HG02763 (cell line): ENCODE measurements around the gene GYPC.

Source experiments
- ATAC-seq: cut with Tn5 transposase; IDR thresholded peaks from one replicate; pipeline ENCODE4 v1.9.1; 2021; ENCODE audit warnings: mild to moderate bottlenecking, moderate library complexity; ENCODE audit not compliant: unreplicated experiment

GYPC gene

DNA sequence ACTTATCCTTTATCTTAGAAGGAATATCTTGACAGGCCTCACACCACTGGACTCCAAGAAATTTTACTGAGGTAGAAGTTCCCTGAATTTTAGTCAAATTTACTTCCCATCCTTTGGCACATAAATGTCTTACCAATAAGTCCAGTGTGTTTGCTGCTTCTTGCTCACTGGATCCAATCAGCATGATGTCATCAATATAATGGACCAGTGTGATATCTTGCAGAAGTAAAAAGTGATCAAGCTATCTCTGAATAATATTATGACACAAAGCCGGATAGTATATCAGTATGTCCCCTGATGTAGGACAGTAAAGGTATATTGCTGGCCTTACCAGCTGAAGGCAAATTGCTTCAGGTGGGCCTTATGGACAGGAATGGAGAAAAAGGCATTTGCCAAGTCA is 6.9 kb upstream of the GYPC start:
- ATAC-seq: no peak

DNA sequence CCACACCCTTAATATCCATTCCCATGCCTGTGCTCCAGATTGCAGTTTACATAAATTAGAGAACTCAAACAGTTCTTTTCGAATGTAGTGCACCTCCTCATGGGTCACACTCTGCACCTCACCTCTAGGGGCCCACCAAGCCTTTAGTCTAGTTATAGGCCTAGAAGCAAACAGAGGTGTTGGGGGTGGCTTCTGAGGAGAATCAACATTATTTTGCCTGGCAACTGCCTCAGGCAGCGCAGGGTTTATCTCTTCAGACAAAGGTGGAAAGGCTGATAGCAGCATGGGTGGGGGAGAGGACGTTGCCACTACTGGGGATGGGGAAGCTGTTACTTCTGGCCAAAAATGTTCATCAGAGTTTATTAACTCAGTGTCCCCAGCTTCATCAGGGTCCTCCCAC is 5.0 kb upstream of the GYPC start:
- ATAC-seq: no peak

DNA sequence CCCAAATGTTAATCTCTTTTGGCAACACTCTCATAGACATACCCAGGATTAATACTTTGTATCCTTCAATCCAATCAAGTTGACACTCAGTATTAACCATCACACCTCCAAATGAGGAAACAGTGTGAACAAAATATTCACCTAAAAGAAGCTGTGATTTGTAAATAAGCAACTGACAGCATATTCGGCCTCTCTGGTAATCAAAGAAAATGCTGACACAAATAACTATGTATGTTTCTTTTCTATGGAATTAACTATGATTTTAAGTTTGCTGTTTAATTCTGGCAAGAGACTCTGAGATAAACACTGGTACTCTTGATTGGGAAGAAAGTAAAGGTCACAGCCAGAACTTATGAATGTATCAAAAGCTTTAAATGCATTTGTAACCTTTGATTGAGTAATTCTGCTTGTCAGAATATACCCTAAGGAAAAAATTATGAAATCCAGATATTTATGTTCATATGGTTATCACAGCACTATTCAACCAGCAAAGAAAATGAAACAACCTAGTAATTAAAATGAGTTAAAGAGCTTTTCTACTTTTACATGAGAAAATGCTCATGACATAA is 3.6 kb upstream of the GYPC start:
- ATAC-seq: no peak

DNA sequence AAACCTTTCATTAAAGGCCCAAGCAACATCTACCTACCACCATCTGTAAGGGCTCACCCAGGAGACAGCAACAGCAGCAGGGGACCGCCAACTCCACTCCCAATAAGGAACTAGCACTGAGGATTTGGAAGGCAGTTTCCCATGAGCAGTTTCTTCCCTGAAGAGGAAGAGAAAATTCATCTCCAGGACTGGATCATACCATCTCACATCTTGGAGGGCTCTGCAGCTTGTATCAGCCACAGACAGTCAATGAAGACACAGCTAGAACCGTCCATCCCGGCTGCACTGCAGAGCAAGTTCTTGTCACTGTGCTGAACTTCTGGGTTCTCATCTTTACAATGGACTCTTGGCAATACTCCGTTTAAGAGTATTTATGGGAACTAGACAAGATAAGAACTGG is 2.8 kb upstream of the GYPC start:
- no peak for ATAC-seq

GRCh38 chr2:126653761-126654160 is 2.2 kb upstream of the GYPC start:
- ATAC-seq: no peak

- ATAC-seq: no peak
Measured at GRCh38 chr2:126655051-126655450, 907 bp upstream of the GYPC start.

DNA sequence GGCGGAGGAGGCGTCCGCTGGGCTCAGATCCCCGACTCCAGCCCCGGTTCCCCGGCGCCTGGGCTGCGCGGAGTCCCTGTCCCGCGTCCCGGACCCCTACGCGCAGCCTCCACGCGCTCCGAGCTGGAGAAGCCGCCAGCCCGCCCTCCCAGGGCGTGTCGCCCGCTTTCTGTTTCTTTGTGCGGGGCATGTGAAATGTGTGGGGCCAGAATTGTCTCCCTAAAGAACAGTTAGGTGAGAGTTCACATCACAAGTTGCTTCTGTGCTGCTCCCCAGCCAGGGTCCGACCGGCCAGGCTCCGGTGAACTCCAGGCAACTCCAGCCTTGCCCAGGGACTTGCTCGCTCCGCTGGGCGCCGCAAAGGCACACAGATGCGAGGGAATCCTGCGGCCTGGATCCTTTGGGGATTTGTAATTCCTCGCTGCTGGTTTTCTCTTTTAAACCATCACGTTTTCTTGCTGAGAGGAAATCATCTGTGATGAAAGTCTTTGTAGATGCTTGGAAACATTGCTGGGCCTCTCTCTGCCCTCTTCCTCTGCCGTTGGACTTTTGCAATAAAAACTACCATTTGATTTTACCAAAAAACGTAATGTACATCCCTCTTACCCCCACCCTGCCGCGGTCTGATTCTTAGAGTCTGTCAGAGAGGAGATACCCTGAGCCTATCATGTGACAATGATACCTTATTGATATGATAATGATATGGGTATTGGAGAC is 631 bp downstream of the GYPC start:
- ATAC-seq: peak; percentile 25

- ATAC-seq: peak; percentile 14
Measured at GRCh38 chr2:126657148-126657635, 1.2 kb downstream of the GYPC start.

DNA sequence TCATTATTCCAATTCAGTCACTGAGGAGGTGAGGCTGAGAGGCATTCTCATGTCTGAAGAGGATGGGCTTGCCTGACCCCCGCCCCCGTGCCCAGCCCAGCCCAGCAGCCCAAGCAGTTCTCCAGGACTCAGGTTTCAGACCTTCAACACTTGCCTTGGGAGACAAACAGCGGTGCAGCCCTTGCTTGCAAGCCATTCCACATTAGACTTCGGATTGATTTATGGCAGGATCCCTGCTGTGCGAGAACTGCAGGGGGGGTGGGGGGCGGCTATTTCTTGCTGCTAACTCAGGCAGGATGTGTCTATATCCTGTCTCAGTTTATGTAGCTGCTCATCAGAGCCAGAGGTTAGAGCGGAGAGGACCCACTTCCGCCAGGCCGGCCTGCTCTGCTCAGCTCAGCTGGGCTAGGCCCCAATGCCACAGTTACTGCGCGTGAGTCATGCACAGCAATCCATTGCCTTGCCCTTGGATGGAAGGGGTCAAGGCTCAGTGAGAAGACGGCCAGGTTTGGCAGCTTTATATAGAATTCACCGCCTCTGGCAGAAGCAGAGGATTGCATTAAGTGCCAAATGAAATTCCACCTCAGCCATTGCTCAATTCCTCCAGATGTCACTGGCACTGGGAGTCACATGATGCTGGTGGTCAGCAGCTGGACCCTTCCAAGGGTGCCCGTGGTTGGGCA is 1.8 kb downstream of the GYPC start:
- peak; percentile 49 for ATAC-seq

DNA sequence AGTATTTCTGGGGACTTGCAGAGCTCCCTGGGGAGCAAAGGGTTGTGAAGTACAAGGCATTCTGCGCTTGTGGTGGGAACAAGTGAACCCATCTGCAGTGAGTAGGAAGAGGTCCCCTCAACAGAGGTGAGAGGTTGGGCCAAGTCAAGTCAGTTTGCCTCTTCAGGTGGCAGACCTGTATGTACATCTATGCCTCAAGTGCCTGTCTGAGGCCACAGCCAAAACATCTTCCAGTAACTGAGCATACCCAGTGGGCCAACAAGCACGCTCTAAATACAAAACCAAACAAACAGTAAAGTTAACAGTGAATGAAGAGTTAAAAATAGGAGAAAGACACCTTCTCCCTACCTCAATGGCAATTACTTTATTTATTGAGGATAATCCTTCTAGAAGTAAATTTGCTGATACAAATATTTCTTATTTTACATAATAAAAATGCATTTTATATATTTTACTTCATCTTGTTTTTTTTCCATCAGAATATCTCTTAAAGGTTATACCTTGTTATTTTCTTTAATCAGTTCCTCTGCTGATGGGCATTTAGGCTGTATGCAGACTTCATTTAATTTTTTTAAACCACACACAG is 2.5 kb downstream of the GYPC start:
- peak; percentile 1 for ATAC-seq

- ATAC-seq: peak; percentile 43
Measured at GRCh38 chr2:126658905-126659561, 3.1 kb downstream of the GYPC start.

- no peak for ATAC-seq
Measured at GRCh38 chr2:126659562-126660467, 3.9 kb downstream of the GYPC start.

DNA sequence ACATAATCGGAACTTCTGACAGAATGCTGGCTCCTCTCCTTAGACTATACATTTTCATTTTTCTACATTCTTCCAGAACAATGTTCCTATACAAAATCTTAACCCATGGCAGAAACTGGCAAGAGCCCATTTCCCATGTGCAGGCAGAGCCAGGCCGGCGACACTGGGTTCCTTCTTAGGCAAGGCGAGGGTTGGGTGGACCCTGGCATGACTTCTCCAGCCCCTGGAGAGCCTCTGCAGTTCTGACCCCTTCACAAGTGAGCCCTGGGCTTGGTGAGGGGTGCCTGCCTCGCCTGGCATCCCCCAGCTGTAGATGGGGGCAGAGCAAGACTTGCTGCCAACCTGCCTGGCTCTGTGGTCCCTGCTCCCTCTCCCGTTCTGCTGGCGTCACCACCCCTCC is 5.0 kb downstream of the GYPC start:
- no peak for ATAC-seq

DNA sequence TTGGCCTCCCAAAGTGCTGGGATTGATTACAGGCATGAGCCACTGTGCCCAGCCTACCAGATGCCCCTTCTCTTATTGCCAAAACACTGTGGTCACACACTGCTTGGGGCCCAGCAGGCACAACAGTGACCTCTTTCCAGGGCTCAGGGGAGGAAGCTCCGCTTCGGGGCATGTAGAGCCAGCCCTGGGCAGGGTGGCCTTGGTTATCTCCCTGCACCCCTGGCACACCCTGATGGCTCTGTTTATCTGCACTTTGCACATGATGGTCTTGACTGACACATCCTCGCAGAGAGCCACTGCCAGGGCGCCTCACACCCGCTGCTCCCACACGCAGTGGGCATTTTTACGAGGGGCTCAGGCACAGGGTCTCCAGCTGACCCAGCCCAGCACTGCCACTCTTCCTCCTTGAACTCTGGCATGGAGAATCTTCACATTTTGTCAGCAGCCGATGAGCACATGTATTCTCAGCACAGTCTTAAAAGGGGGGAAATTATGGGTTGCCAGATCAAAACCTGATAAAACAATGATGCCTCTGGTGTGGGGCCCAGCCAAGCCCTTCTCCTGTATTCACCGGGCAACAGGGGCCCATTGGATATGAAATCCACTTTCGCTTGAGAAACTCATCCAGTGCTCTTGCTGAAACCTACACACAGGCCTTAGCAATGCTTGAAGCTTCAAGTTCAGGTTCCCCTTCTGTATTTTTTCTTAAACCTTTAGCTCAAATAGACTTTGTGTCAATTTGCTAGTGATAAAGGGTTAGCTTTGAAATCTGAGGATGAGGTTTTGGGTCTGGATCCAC is 5.9 kb downstream of the GYPC start:
- no peak for ATAC-seq

DNA sequence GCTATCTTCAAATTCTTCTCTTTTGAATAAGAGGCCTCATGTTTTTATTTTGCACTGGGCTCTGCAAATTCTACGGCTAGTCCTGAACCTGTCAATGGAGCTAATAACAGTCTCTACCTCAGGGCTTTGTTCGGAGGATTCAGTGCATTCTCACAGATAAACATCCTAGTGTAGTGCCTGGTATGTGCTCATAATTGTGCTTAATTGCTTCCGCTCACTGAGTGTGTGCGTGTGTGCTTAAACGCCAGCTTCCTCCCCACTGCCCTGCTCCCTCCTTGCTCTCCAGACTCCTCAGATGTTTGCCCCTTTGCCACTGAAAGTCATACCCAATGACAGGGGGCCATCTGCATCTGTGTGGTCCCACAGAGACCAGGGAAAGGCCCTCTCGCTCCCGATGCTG is 6.7 kb downstream of the GYPC start:
- ATAC-seq: no peak

DNA sequence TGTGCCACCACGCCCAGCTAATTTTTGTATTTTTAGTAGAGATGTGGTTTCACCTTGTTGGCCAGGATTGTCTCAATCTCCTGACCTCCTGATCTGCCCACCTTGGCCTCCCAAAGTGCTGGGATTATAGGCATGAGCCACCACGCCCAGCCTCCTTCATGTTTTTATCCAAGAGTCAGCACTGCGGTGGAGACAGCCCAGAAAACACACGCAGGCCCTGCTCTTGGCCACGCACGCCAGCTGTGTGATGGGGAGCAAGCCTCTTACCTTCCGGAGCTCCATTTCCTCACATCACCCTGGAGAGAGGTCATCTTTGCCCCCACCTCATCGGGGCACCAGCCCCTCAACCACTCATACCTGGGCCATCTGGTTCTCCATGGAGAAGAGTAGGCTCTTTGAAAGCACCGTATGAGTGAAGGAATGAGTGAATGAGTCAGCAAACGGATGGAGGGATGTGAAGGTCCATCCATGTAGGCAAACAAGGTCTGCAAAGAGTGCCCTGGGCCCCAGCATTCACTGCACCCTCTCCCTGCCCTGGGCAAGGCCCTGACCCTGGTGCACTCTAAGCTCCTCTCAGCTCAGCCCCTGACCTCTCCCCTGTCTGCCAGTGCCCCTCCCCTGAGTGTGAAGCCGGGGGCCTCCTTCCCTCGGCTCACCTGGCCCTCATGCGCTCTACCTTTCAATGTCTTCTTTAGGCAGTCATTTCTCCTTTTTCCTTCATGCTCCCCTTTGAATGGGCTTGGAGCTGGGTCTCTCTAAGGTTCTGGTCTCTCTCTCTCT is 7.4 kb downstream of the GYPC start:
- no peak for ATAC-seq

GRCh38 chr2:126664234-126664633 is 8.3 kb downstream of the GYPC start:
- peak; percentile 71 for ATAC-seq

- ATAC-seq: peak; percentile 28
Measured at GRCh38 chr2:126664639-126665038, 8.7 kb downstream of the GYPC start.

DNA sequence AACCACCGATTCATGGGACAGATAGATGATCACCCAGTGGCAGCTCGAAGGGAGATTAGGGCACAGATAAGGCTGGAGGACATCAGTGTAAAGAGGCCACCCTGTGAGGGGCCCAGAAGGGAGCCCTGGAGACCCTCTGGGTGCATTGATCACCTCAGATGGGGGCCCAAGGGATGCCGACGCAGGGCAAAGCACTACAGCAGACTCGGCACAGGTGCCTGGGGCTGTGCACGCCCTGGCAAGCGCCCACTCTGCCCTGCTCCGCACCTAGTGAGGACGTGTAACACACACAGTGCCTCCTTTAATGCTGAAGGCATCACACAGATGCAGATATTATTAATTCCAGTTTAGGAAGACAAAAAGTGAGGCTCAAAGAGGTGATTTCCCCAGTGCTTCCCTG is 9.5 kb downstream of the GYPC start:
- no peak for ATAC-seq
